Lung (tissue), 12 donors: ENCODE data around the gene SDK1. TPM values are rescaled to one million over a fixed set of nuclear protein-coding genes. Genes with fewer than 3 reads are reported as not detected.

Source experiments
- ATAC-seq: fragments of 200-7000 bp; cut with Tn5 transposase; one replicate; pipeline ENCODE4 v1.9.1; 2020; ENCODE audit warnings: moderate number of reproducible peaks; ENCODE audit not compliant: insufficient read depth, low FRiP score
- DNase-seq, 3 donors: peaks; one replicate each; pipeline ENCODE4 v3.0.0-alpha.2; 2013 to 2017
- H3K27ac ChIP-seq, 2 donors: one replicate each; pipeline ENCODE4 v1.5.1; 2013; ENCODE audit warnings: mild to moderate bottlenecking in 2 of 2, moderate library complexity in 2 of 2, control low read depth in 1 of 2, inconsistent platforms in 1 of 2, low read depth in 1 of 2, low read length in 1 of 2
- H3K27me3 ChIP-seq, 3 donors: one replicate each; pipeline ENCODE4 v1.5.1; 2013; ENCODE audit warnings: low read length in 2 of 3; ENCODE audit not compliant: control insufficient read depth in 3 of 3, insufficient read depth in 3 of 3
- H3K36me3 ChIP-seq, 4 donors: one replicate each; pipeline ENCODE4 v1.5.1; 2013; ENCODE audit warnings: low read length in 4 of 4, mild to moderate bottlenecking in 1 of 4, moderate library complexity in 1 of 4; ENCODE audit not compliant: control insufficient read depth in 4 of 4, insufficient read depth in 4 of 4
- H3K4me1 ChIP-seq, 5 donors: one replicate each; pipeline ENCODE4 v1.5.1; 2013; ENCODE audit warnings: low read length in 5 of 5, mild to moderate bottlenecking in 2 of 5, moderate library complexity in 1 of 5; ENCODE audit not compliant: control insufficient read depth in 5 of 5, insufficient read depth in 5 of 5
- H3K4me3 ChIP-seq: one replicate; pipeline ENCODE4 v1.5.1; 2013; ENCODE audit warnings: mild to moderate bottlenecking, control low read depth, moderate library complexity
- H3K9ac ChIP-seq, 2 donors: one replicate each; pipeline ENCODE4 v1.5.1; 2013; ENCODE audit warnings: low read length in 2 of 2, control low read depth in 1 of 2; ENCODE audit not compliant: insufficient read depth in 1 of 2
- H3K9me3 ChIP-seq, 4 donors: one replicate each; pipeline ENCODE4 v1.5.1; 2013; ENCODE audit warnings: low read length in 3 of 4, mild to moderate bottlenecking in 1 of 4, moderate library complexity in 1 of 4; ENCODE audit not compliant: control insufficient read depth in 4 of 4, insufficient read depth in 3 of 4
- WGBS, 2 donors: extraction: QIAGEN DNeasy Blood & Tissue Kit; methylation state at CpG; one replicate each; pipeline ENCODE4 v1.1.7; 2013; 5-methylcytosine and 5-hydroxymethylcytosine counted together
- polyA plus RNA-seq, 2 donors: library from polyadenylated mRNA; stranded (reverse); fragments of 200-250 nt; gene quantifications; one replicate each; pipeline ENCODE4 v1.2.1, GENCODE V29; 2013
- total RNA-seq, 2 donors: library from RNA; depleted of rRNA in 1 of 2; stranded (reverse); fragments of >200 nt in 1 of 2; gene quantifications; one replicate each; pipeline ENCODE4 v1.2.1, GENCODE V29; 2014 to 2021
- TF ChIP-seq, protein P1 (sequence below): IDR thresholded peaks from 2 replicates; pipeline ENCODE4 v1.5.1; 2012; ENCODE audit warnings: mild to moderate bottlenecking; ENCODE audit errors: control extremely low read depth, extremely low read depth
- donor health status: control.
- donor health status: control.
- donor health status: Bipolar disorder and iron deficiency.
- donor health status: healthy.
- donor health status: DM: yes; HTN: yes; CAD: no.

Gene SDK1
- total and polyA plus RNA-seq, 4 donors, result 3.7 to 30.1 (median 12.7) TPM

DNA sequence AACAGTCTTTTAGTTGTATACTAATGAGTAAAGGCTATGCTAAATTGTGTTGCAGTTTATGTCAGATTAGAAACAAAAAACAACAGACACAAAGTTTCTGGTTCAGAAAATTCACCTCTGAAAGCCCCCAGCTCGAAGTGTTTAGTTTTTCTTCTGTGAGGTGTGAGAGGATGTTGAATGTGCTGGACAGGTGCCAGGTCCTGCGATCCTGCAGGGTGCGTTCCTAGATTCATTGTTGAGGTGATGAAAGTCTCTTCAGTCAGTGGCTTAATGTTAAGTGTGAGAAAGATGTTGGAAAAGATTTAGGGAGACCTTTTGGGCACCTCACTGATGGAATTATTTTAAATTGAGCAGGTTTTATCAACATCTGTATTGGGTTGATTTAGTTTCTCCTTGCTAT is 287.3 kb downstream of the SDK1 start:
- no peak for ATAC-seq
- 37 to 55% methylated on average over 3 of the region's 3 CpGs for WGBS, 2 donors

DNA sequence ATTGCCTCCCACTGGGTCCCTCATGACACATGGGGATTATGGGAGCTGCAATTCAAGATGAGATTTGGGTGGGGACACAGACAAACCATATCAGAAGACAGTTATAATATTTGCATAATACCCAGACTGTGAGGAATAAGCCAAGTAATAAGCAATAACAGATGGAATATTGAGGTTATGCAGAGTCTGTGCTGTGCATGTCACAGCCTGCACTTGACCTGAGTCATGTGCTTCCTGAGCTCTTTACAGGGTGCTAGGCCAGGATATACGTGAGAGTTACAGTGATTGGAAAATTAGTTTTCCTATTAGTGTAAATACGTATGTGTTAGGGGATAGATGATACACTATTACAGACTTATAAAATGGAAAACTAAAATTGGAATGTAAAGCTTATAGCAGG is 288.7 kb downstream of the SDK1 start:
- H3K27me3 ChIP-seq, result no peaks in the 10 kb centered on the region
- 73 to 81% methylated on average over 2 of the region's 2 CpGs for WGBS, 2 donors
- ATAC-seq (no peak), DNase-seq (no peak)
- TF ChIP-seq, protein P1, sequence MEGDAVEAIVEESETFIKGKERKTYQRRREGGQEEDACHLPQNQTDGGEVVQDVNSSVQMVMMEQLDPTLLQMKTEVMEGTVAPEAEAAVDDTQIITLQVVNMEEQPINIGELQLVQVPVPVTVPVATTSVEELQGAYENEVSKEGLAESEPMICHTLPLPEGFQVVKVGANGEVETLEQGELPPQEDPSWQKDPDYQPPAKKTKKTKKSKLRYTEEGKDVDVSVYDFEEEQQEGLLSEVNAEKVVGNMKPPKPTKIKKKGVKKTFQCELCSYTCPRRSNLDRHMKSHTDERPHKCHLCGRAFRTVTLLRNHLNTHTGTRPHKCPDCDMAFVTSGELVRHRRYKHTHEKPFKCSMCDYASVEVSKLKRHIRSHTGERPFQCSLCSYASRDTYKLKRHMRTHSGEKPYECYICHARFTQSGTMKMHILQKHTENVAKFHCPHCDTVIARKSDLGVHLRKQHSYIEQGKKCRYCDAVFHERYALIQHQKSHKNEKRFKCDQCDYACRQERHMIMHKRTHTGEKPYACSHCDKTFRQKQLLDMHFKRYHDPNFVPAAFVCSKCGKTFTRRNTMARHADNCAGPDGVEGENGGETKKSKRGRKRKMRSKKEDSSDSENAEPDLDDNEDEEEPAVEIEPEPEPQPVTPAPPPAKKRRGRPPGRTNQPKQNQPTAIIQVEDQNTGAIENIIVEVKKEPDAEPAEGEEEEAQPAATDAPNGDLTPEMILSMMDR, result no peak
- no peak overlapping the region for H3K27ac ChIP-seq
- H3K4me3 ChIP-seq, result no peak overlapping the region
- H3K9ac ChIP-seq, result no peak overlapping the region
- H3K9me3 ChIP-seq, result no peaks in the 10 kb centered on the region
- H3K4me1 ChIP-seq, result peaks cover 0 to 7% (median 0%) of the 10 kb centered on the region in 5 donors
- H3K36me3 ChIP-seq, result no peaks in the 10 kb centered on the region

More for the DNA sequence above, 287.3 kb downstream of the SDK1 start:
- Histone ChIP-seq H3K27me3 (no peaks in the 10 kb centered on the region), H3K27ac (no peak overlapping the region), H3K4me3 (no peak overlapping the region), H3K4me1 (peaks cover 0 to 7% (median 0%) of the 10 kb centered on the region in 5 donors), H3K9ac (no peak overlapping the region), H3K36me3 (no peaks in the 10 kb centered on the region), H3K9me3 (no peaks in the 10 kb centered on the region)
- DNase-seq, result peak in 2 of 3 donors; percentile 27 to 32
- TF ChIP-seq, protein P1, result no peak

DNA sequence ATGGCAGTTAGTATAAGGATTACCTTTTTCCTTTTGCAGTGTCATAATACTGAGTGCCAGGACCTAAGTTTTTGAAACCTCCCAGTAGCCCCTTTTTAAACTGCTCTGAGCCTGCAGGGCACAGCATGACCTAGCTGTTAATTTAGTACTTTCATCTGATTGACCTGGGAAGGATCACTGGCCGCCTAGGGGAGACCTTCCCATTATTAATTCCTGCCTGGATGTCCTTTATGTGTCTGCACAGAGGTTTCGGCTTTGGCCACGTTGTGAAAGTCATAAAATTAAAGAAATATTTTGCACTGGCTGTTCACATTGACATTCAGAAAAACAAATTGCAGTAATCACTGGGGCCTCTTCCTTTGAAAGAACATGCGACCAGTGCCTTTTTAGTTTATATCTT is 290.2 kb downstream of the SDK1 start:
- TF ChIP-seq, protein P1, result no peak
- Histone ChIP-seq H3K36me3 (no peaks in the 10 kb centered on the region), H3K9ac (no peak overlapping the region), H3K27me3 (no peaks in the 10 kb centered on the region), H3K9me3 (no peaks in the 10 kb centered on the region), H3K4me1 (peaks cover 0 to 7% (median 0%) of the 10 kb centered on the region in 5 donors), H3K27ac (no peak overlapping the region), H3K4me3 (no peak overlapping the region)
- WGBS, 2 donors, result 83 to 84% methylated on average over 4 of the region's 4 CpGs
- DNase-seq, result no peak
- ATAC-seq, result no peak

DNA sequence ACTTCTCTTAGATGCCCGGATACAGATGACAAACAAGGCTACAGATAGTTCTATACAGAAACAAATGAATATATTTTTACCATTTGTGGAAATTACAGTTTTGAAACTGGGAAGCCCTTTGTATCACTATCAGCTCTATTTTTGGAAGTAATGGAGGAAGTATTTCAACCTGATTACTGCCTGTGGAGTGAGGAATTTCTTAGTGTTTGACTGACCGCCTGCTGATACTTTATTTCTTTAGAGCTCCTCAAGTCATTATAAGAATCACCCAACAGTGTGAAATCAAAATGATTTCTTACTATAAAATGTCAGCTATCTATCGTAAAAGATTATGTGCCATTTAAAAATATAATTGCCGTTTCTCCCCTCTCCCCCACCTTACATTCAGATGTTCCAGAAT is 290.9 kb downstream of the SDK1 start:
- DNase-seq, result no peak
- WGBS, 2 donors, result 81 to 87% methylated on average over 4 of the region's 4 CpGs
- peaks cover 0 to 7% (median 0%) of the 10 kb centered on the region in 5 donors for H3K4me1 ChIP-seq
- no peak overlapping the region for H3K27ac ChIP-seq
- H3K9me3 ChIP-seq, result no peaks in the 10 kb centered on the region
- H3K36me3 ChIP-seq, result no peaks in the 10 kb centered on the region
- no peak overlapping the region for H3K4me3 ChIP-seq
- ATAC-seq, result no peak
- H3K9ac ChIP-seq, result peak overlapping the region in 1 of 2 donors; percentile 24
- TF ChIP-seq, protein P1, result no peak
- no peaks in the 10 kb centered on the region for H3K27me3 ChIP-seq
